ENCODE data around the gene NRIP2. TPM values are rescaled to one million over a fixed set of nuclear protein-coding genes. Genes with fewer than 3 reads are reported as not detected.

Gene NRIP2
- polyA plus RNA-seq, 1 donor from 2014 or later, result not detected

DNA sequence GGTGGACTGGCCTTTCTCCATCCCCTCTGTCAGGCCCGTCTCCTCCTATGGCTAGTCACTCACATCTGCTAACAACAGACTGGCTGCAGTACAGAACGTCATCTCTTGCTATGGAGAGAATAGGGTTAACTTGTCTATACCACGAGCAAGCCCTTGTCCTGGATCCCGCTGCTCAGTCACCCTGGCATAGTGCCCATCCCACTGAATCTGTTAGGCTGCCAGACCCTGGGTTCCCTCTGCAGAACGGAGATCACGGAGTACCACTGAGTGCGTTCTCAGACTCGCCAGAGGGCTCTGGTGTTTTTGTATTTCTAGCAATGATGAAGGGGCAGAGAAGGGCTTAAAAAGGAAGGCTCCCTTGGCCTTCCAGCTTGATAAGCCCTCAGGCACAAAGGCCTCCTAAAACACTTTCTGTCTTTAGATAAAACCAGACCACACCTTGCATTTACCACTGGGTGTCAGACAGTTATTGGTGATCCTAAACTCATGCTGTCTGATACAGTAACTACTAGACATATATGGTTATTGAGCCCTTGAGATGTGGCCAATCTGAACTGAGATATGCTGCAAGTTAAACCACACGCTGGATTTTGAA lies 6.3 kb upstream of the NRIP2 start:
- no peaks in the 10 kb centered on the region for H3K9me2 ChIP-seq (ENCODE audit: insufficient read depth, low read length)
- no peaks in the 10 kb centered on the region for H3K27me3 ChIP-seq (ENCODE audit: insufficient read depth, low read depth, low read length)
- H3K79me2 ChIP-seq (replicated peaks; ENCODE audit: insufficient read depth, low read length), result no peaks in the 10 kb centered on the region
- no peaks in the 10 kb centered on the region for H3F3A ChIP-seq (ENCODE audit: insufficient read depth, low read length, poor library complexity, severe bottlenecking)
- H3K27ac ChIP-seq (ENCODE audit: low read length), result no peak overlapping the region
- H3K4me2 ChIP-seq (ENCODE audit: low read length), result no peak overlapping the region
- no peaks in the 10 kb centered on the region for H4K20me1 ChIP-seq (ENCODE audit: insufficient read depth)
- H3K36me3 ChIP-seq (ENCODE audit: insufficient read depth, low read length), result no peaks in the 10 kb centered on the region
- H3K9ac ChIP-seq (ENCODE audit: low read length), result no peak overlapping the region
- TF ChIP-seq POLR2AphosphoS5 (IDR thresholded peaks at IDR 0.05) (no peak), SMC3 (conservative IDR thresholded peaks at IDR 0.05; ENCODE audit: poor library complexity) (no peak), MXI1 (conservative IDR thresholded peaks at IDR 0.05; ENCODE audit: poor library complexity, severe bottlenecking) (no peak), CTCF (IDR thresholded peaks at IDR 0.05; ENCODE audit: poor library complexity, severe bottlenecking) (no peak), EZH2 (IDR thresholded peaks at IDR 0.05; ENCODE audit: borderline replicate concordance, insufficient read depth, low read length, poor library complexity, severe bottlenecking) (no peak), EP300 (conservative IDR thresholded peaks at IDR 0.05; ENCODE audit: poor library complexity, severe bottlenecking) (no peak)
- TF ChIP-seq, protein P1, sequence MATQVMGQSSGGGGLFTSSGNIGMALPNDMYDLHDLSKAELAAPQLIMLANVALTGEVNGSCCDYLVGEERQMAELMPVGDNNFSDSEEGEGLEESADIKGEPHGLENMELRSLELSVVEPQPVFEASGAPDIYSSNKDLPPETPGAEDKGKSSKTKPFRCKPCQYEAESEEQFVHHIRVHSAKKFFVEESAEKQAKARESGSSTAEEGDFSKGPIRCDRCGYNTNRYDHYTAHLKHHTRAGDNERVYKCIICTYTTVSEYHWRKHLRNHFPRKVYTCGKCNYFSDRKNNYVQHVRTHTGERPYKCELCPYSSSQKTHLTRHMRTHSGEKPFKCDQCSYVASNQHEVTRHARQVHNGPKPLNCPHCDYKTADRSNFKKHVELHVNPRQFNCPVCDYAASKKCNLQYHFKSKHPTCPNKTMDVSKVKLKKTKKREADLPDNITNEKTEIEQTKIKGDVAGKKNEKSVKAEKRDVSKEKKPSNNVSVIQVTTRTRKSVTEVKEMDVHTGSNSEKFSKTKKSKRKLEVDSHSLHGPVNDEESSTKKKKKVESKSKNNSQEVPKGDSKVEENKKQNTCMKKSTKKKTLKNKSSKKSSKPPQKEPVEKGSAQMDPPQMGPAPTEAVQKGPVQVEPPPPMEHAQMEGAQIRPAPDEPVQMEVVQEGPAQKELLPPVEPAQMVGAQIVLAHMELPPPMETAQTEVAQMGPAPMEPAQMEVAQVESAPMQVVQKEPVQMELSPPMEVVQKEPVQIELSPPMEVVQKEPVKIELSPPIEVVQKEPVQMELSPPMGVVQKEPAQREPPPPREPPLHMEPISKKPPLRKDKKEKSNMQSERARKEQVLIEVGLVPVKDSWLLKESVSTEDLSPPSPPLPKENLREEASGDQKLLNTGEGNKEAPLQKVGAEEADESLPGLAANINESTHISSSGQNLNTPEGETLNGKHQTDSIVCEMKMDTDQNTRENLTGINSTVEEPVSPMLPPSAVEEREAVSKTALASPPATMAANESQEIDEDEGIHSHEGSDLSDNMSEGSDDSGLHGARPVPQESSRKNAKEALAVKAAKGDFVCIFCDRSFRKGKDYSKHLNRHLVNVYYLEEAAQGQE (IDR thresholded peaks at IDR 0.05; ENCODE audit: borderline replicate concordance), result no peak
- H3K4me3 ChIP-seq (ENCODE audit: low read length), result no peak overlapping the region
- no peak overlapping the region for H2AFZ ChIP-seq (ENCODE audit: low read depth, low read length)
- no peaks in the 10 kb centered on the region for H3K9me3 ChIP-seq (ENCODE audit: low read length)

DNA sequence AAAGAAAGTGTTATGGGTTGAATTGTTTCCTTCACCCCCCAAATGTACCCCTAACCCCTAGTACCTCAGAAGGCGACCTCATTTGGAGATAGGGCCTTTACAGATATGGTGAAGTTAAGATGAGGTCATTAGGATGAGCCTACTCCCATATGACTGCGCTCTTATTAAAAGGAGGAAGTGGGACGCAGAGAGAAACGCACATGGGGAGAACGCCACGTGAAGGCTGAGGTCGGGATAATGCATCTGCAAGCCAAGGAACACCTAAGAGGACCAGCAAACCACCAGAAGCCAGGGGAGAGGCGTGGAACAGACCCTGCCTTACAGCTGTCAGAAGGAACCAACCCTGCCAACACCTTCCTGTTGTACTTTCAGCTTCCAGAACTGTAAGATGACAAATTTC lies 1.7 kb upstream of the NRIP2 start:
- H3K27ac ChIP-seq (ENCODE audit: low read length), result no peak overlapping the region
- TF ChIP-seq, protein P1 (IDR thresholded peaks at IDR 0.05; ENCODE audit: borderline replicate concordance), result no peak
- TF ChIP-seq EP300 (conservative IDR thresholded peaks at IDR 0.05; ENCODE audit: poor library complexity, severe bottlenecking) (no peak), EZH2 (IDR thresholded peaks at IDR 0.05; ENCODE audit: borderline replicate concordance, insufficient read depth, low read length, poor library complexity, severe bottlenecking) (no peak), SMC3 (conservative IDR thresholded peaks at IDR 0.05; ENCODE audit: poor library complexity) (no peak), CTCF (IDR thresholded peaks at IDR 0.05; ENCODE audit: poor library complexity, severe bottlenecking) (no peak), TAF1 (IDR thresholded peaks at IDR 0.05; ENCODE audit: low read depth) (no peak), POLR2AphosphoS5 (IDR thresholded peaks at IDR 0.05) (no peak), RAD21 (conservative IDR thresholded peaks at IDR 0.05) (no peak), MXI1 (conservative IDR thresholded peaks at IDR 0.05; ENCODE audit: poor library complexity, severe bottlenecking) (no peak)

More for the DNA sequence above, 1.7 kb upstream of the NRIP2 start:
- H3K79me2 ChIP-seq (replicated peaks; ENCODE audit: insufficient read depth, low read length), result no peaks in the 10 kb centered on the region
- no peaks in the 10 kb centered on the region for H4K20me1 ChIP-seq (ENCODE audit: insufficient read depth)
- no peaks in the 10 kb centered on the region for H3K36me3 ChIP-seq (ENCODE audit: insufficient read depth, low read length)
- no peak overlapping the region for H3K4me2 ChIP-seq (ENCODE audit: low read length)
- no peaks in the 10 kb centered on the region for H3K9me3 ChIP-seq (ENCODE audit: low read length)
- no peak overlapping the region for H3K9ac ChIP-seq (ENCODE audit: low read length)
- no peaks in the 10 kb centered on the region for H3K9me2 ChIP-seq (ENCODE audit: insufficient read depth, low read length)
- no peak overlapping the region for H3K4me3 ChIP-seq (ENCODE audit: low read length)
- no peak overlapping the region for H2AFZ ChIP-seq (ENCODE audit: low read depth, low read length)
- H3K27me3 ChIP-seq (ENCODE audit: insufficient read depth, low read depth, low read length), result no peaks in the 10 kb centered on the region
- H3F3A ChIP-seq (ENCODE audit: insufficient read depth, low read length, poor library complexity, severe bottlenecking), result no peaks in the 10 kb centered on the region
